Mucosa of descending colon (tissue), 3 donors: ENCODE measurements around the gene WFS1. TPM values are rescaled to one million over a fixed set of nuclear protein-coding genes. Genes with fewer than 3 reads are reported as not detected.

Experiments used
- ATAC-seq: fragments of 200-7000 bp; cut with Tn5 transposase; one replicate; pipeline ENCODE4 v1.9.1; 2020; ENCODE audit warnings: mild to moderate bottlenecking, moderate library complexity
- DNase-seq, 3 donors: peaks; one replicate each; pipeline ENCODE4 v3.0.0-alpha.2; 2020
- H3K36me3 ChIP-seq: fragments of 200-600 bp; one replicate; pipeline ENCODE4 v1.8.0; 2021; ENCODE audit warnings: low read depth, mild to moderate bottlenecking
- H3K4me1 ChIP-seq: fragments of 200-600 bp; one replicate; pipeline ENCODE4 v1.8.0; 2021; ENCODE audit warnings: low read depth, mild to moderate bottlenecking
- H3K4me3 ChIP-seq: fragments of 200-600 bp; one replicate; pipeline ENCODE4 v1.8.0; 2021; ENCODE audit warnings: mild to moderate bottlenecking
- H3K9me3 ChIP-seq: fragments of 200-600 bp; one replicate; pipeline ENCODE4 v1.8.0; 2021; ENCODE audit warnings: mild to moderate bottlenecking
- CTCF ChIP-seq: fragments of 200-600 bp; IDR thresholded peaks from one replicate; pipeline ENCODE4 v1.8.0; 2022; ENCODE audit warnings: antibody characterized with exemption, mild to moderate bottlenecking
- intact Hi-C, 2 donors: fragments of 100-400 bp; cut with DNase I in 1 of 2; cut with micrococcal nuclease in 1 of 2; formaldehyde crosslinking; loops; one replicate each; pipeline versions ENCODE4 v1.11.0 to v1.11.1; 2022; cut with DNase I, micrococcal nuclease
- total RNA-seq, 3 donors: library from RNA; stranded (reverse); fragmentation: NEBNext Ultra II Directional in 2 of 3; extraction: Animal tissue kit (Norgen Biotek cat#: 25700) in 2 of 3; gene quantifications; one replicate each; pipeline versions ENCODE4 v1.2.1 to v1.2.4, GENCODE V29; 2021 to 2023
- donor health status: DM: no; HTN: no; CAD: no; lungs with moderate emphysema.
- donor health status: DM: no; HTN: no; CAD: no.
- donor health status: DM: no; HTN: yes; CAD: no.

Gene WFS1
- total RNA-seq, 3 donors from 2014 or later = 5.8 to 39.2 (median 14.9) TPM

- Histone ChIP-seq H3K9me3 (no peaks in the 10 kb centered on the region), H3K4me1 (no peaks in the 10 kb centered on the region), H3K36me3 (no peaks in the 10 kb centered on the region), H3K4me3 (no peak overlapping the region)
- intact Hi-C loops = no loop called here
- TF ChIP-seq CTCF = no peak
- no peak for DNase-seq
- ATAC-seq = no peak
These were observed 82.5 kb downstream of the WFS1 start for GRCh38 chr4:6352031-6352692.

Other genes with a start within 250 kb of the WFS1 start
- gene JAKMIP1, start 69.3 kb upstream of the WFS1 start, total RNA-seq = 1 to 10 TPM in 1 of 3 donors, under 1 TPM in 1, not detected in 1; 0.63 to 2.1 TPM
- gene PPP2R2C, start 202.8 kb downstream of the WFS1 start, total RNA-seq = 1 to 10 TPM in 1 of 3 donors, under 1 TPM in 2; 0.31 to 2.9 (median 0.41) TPM